GM19238 (cell line): ENCODE measurements around the gene YRDC.

Experiments
- DNase-seq: peaks from one replicate; pipeline ENCODE4 v3.0.0; 2011; ENCODE audit warnings: low spot score; ENCODE audit not compliant: insufficient read length

YRDC gene

DNA sequence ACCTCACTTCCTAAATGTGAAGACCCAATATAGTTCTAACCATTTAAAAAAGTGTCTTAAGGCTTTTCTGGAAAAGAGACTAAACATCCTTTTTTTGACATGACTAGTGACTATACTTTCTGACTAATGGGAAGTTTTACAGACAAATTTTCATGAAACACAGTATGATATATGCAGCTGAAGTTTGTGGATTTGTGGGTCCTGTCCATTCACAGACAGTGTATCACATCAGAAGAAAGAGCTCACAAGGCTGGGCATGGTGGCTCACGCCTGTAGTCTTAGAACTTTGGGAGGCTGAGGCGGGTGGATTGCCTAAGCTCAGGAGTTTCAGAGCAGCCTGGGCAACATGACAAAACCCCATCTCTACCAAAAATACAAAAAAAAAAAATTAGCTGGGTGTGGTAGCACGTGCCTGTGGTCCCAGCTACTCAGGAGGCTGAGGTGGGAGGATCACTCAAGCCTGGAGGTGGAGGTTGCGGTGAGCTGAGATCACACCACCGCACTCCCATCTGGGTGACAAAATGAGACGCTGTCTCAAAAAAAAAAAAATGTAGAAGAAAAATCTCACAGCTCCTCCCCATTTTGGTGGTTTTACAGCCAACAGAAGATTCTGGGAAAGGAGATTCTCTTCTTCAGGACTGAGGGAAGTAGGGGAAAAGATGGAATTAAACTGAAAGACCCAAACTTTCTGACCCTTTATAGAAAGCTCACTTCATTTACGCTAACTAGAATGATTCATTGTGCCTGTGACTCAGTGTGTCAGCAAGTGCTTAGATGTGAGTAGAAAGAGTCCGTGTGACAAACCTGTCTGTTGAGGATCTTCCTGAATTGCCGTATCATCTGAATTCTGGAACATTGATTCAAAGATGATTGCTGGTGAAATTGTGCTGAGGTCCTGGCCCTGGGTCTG is 15.2 kb upstream of the YRDC start:
- DNase-seq = no peak

DNA sequence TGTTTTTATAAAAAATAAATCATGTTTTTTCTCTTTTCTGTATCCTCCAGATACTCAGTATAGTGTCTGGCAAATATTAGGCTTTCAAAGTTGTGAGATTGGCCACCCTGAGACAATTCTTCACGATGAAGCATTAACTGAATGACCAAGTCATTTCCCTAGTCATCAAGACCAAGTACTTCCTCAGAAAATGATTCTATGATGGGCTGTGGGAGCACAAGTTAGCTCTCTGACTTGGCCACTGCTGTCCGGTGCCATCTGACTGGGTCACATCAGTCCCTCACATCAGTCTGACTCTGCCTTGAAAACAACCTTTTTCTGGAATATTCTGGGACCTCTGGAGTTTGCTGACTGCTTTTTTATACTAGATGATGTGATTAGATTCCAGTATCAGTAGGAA is 13.5 kb upstream of the YRDC start:
- DNase-seq = no peak

DNA sequence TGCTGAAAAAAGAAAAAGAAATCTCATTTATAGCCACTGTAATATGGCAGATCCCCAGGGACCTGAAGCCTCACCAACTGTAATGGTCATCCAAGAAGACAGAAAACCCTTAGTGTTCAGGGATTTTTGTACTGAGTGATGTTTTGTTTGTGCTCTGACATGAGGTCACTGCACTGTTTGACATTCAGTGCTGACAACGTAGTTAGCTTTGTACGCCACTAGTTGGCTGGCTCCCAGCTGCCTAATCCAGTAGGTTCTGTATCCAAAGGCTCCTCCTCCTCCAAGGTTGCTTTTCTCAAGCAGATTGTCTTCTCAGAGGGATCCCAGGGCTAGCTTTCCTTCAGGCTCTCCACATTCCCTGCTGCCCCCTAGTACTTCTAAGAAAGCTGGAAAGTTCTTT is 9.5 kb upstream of the YRDC start:
- DNase-seq = no peak

DNA sequence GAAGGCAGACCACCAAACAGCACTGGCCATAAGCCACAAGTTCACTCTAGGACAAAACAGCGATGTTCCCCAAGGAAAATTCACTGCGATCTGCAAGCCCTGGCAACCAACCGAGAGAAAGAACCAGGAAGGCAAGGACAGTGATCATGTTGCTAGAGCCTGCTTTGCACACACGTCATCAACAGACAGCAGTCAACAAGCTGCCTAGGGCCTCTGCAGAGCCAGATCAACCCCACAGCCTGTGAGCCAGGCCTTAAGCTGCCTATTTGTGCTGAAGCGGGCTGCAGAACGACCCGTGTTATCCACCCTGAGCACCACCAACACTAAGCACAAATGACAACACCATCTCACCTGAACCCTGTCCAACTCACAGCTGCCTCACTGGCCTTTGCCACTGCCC is 6.2 kb upstream of the YRDC start:
- no peak for DNase-seq

DNA sequence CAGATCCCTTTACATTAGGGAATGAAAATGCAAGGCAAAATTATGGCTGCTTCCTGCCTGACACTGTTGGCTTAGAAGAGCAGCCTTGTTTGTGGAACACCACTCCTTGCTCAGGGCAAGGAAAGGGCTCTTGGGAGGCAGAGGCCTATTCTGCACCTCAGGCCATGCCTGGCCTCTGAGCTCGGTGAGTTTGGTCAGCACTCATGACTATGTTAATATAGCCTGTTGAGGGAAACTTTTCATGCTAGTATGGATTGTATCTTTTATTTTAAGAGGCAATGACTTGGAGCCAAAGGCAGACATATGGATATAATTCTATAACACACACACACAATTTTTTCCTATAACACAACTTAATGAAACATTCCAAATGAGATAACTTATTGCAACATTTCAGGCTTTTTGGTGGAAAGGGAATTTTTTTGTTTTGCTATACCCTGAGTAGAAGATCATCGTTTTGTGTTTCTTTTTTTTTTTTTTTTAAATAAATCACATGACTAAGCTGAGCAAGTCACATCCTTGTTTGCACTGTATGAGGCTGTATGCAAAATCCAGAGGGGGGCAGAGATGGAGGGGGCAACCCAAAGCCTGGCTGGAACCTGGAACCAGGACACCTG is 5.6 kb upstream of the YRDC start:
- DNase-seq = no peak

DNA sequence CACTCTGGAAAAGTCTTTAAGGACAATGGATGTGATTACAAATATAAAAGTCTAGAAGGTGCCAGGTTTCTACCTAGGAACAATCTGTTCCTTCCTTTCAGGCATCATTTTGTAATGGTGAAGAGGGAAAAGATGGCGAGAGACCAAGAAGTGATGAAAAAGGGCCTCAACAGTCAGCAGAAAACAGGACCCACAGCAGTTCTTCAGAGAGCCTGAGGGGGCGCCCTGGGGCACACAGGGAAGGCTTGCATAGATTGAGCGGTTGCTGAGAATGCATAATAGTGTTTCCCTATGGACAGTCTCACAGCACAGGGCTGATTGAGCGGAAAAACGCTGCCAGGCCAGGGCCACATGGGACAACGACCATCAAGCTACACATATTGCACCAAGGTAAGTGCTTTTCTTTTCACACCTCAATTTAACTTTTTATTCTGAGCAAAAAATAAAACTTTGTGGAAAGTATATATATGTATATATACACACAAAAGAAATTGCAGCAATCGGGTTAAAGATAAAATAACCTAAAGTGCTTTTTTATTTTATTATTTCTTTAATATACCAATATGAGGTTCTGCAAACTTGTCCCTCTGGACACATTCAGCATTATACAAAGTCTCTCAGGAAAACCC is 3.1 kb upstream of the YRDC start:
- peak; percentile 51 for DNase-seq

DNA sequence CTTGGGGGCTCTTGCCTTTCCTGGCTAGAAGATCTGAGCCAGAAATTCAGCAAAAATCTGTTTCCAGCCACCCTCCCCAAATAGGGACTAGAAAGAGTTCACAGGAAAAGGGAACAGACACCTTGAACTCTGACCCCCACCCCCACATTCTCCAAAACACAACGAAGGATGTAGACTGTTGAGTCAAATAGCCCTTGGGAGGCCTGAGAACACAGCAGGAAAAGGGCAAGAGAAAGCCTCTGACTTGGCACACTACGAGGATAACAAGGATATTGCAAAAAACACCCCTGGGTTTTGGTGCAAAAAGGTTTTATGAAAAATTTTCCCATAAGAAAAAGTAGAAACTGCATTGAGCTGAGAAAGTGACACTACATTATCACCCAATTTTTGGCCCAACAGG is 1.9 kb upstream of the YRDC start:
- no peak for DNase-seq

DNA sequence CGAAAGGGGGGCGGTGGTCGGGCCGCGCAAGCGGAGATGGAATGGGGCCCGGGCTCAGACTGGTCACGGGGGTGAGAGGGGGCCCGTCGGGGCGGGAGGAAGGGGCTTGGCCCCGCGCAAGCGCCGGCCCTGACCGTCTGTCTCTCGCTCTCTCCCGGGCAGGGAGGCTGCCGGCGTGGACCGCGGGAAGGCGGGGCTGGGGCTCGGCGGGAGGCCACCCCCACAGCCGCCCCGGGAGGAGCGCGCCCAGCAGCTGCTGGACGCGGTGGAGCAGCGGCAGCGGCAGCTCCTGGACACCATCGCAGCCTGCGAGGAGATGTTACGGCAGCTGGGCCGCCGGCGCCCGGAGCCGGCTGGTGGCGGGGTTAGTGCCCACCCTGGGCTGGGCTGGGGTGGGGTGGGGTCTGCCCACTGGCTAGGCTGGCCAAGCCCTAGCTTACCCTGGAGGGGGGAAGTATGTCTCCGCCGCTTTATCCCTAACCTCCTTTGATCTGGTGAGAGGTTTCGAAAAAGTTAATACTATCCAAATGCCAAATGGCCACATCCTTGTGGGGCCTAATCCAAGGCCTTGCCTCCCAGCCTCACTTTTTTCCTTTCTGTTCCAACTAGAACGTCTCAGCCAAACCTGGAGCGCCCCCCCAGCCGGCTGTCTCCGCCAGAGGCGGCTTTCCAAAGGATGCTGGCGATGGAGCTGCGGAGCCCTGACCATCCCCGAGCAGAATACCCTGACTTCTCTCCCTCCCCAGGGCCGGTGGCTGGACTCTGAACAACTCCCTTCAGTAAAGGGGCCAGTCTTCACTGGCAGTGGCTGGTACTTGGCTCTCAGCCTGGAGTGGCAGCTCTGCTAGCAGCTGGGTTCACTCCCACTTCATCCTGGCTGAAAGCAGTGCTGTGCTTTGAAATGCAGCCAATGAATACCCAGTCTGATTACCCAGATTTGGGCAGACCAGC is 636 bp upstream of the YRDC start:
- DNase-seq = peak; percentile 65

DNA sequence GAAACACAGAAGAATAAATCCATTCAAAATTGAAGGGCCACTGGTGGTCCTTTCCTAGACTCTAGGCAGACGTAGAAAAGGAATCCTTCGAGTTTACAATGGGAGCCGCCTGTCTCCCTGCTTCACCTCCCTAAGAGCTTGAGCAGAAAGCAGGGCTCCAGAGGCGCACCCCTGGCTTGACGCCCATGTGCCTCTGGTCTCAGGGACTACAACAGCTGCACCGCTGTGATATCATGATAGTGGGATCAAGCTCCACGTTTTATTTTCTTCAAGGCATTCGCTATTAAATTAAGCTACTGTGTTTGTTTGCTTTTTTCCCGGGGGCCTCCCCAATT is 821 bp downstream of the YRDC start:
- DNase-seq = no peak

DNA sequence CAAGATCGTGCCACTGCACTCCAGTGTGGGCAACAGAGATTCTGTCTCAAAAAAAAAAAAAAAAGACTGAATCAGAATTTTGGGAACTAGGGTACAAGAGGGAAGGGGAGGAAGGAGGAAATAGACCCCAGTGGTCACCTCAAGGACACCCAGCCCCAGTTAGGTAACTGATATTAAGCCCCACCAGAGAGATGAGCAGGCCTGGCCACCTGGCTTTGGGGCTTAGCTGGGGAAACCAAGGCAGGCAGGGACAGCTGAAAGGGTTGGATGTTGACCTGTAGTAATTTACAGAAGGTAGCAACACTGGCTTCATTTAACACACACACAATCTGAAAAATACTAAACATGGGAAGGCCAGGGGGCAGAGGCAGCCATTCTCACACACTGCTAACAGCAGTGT is 5.6 kb downstream of the YRDC start:
- DNase-seq = no peak

DNA sequence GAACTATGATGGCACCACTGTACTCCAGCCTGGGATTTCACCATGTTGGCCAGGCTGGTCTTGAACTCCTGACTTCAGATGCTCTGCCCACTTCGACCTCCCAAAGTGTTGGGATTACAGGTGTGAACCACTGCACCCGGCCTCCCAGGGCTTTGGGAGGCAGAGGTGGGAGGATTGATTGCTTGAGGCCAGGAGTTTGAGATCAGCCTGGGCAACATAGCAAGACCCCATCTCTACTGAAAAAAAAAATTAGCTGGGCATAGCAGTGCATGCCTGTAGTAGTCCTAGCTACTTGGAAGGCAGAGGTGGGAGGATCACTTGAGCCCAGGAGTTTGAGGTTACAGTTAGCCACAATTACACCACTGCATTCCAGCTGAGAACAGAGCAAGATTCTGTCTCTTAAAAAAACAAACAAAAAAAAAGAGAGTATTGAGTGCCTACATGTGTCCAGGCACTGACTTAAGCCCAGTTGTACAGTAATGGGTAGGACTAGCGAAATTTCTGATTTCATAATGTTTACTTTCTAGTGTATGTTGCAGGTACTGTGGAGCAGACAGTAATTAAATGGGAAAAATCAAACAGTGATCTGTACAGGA is 10.2 kb downstream of the YRDC start:
- no peak for DNase-seq

DNA sequence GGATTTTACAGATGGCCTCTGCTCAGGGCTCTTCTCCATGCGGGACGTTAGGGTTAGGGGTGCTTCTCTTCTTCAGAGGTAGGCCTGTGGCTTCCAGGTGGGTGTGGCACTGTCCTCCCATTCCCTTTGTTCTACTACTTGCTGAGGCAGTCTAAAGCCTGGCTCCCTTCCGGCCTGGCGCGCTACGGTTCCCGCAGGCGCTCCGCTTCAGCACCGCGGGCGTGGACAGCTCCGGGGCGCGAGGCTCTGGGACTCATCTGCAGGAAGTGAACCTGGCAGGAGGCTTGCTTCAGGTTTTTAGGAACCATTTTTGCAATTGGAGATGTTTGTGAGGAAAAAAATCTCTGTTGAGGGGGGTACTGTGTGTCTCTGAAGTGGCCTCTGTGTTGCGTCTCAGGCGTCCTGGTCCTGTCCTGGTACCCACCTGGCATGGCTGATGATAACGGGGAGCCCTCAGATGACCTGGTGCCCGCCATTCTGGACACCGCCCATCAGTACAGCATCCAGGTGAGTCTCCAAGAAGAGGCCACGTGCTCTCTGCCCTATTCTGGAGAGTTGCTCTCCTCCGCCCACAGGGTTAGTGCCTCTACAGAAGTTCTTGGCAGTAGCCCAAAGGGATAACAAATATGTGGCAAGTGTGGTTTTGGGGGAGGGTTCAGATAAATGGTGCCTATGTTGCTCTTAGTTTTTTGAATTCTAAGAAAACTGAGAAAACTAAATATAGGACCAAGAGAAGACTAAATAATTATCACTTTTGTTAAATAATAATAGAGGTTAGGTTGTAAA is 12.5 kb downstream of the YRDC start:
- peak; percentile 38 for DNase-seq

DNA sequence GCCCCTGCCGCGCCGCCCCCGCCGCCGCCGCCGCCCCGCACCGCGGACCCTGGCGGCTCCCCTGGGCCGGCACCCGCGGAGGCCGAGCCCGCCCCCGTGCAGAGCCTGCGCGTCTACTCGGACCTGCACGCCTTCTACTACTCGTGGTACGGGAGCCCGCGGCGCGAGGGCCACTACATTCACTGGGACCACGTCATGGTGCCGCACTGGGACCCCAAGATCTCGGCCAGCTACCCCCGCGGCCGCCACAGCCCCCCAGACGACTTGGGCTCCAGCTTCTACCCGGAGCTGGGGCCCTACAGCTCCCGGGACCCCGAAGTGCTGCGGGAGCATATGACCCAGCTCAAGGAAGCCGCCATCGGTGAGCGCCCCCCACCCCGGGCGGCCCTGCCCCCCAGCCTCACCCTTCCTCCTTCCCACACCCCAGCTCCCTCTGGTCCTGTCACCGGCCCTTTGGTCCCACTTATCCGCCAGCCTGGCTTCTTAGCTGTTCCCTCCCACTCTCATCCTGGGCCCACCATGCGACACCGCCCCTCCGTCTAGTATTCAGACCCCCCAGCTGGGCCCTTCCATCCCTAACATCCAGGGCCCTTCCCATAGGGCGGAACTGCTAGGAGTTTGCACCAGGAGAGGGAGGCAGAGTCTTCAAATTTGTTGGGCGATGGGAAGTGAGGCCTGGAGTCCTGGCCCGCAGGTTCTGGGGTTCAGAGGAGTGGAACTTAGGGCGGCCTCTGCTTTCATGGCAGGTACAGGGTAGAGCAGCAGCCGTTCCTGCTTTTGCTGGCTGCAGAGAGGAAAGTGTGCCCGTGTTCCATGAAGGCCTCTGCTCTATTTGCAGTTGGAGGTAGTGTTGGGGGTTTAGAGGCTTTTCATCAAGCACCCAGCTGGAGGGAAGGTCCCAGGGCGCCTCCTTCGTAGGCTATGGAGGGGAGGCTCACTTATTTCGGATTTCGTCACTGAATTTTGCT is 13.4 kb downstream of the YRDC start:
- DNase-seq = no peak

DNA sequence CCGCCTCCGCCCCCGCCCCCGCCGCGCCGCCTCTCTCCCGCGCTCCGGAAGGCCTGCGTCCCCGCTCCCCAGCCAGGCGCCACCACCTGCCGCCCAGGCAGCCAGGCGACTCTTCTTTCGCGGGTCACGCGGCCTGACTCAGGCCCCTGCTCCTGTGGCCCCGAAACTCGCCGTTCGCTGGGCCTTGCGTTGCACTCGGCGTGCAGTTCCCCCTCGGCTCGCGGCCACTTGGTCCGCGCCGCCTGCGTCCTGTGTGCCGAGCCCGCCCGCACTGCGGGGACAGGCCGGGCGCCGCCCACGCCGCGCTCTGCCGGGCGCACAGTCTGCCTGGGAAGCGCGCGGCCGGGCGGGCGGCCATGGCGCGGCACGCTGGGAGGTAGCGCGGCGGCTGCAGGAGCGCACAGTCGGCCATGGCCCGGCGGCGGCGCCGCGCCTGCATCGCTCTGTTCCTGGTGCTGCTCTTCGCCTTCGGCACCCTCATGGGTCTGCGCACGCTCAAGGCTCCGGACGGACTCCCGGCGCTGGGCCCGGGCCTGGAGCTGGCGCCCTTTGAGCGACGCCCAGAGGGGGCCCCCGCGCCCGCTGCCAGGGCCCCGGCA is 14.1 kb downstream of the YRDC start, which contains the start of gene MANEAL:
MANEAL (plus strand) TSS at position 75 of the 599 bp plus-strand sequence; CDS start at position 411, 336 bp downstream.
- DNase-seq = peak; percentile 73

DNA sequence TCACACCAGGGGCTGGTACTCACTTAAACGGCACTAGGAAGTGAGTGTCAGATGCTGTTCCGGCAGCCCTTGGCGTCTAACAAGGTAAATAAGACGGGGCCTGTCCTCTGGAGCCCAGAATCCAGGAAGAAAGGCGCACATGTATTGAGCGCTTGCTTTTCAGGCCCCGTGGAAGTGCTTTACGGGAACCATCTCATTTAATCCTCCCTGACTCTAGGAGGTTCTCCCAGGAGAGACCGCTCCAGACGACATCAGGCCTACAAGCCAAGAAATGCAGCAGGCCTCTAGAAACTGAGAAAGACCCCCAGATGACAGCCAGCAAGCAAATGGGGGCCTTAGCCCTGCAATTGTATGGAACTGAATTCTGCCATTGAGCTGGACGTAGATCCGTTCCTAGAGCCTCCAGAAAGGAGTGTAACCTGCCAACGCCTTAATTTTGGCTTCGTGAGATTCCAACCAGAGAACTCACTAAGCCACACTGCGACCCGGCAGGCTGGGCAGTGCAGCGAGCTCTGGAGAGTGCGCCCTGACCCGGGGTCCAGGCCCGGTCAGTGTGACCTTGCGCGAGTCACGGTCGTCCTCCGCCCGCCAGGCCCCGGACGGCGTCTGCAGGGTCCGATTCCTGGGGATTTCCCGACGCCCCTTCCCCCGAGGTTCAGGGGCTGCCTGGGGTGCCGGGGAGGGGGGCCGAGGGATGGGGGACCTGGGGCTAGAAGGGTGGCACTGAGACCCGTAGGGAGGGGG is 14.9 kb downstream of the YRDC start:
- no peak for DNase-seq

DNA sequence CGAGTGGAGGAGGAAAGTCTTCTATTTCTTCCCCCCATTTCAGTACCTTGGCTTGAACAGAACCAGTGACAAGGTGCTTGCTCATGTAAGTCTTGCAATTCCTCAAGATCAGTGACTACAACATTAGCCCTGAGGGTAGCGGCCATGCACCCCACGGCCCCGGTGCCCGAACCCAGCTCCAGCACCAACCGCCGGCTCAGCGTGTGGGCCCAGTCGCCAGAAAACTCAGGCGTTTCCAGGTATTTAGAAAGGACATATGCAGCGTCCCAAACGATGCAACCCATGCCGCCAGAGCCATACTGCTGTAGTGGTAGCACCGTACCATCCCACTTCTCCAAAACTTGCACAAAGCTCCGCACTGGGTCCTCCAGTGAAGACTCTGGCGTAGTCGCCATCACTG is 25.5 kb downstream of the YRDC start:
- DNase-seq = no peak

DNA sequence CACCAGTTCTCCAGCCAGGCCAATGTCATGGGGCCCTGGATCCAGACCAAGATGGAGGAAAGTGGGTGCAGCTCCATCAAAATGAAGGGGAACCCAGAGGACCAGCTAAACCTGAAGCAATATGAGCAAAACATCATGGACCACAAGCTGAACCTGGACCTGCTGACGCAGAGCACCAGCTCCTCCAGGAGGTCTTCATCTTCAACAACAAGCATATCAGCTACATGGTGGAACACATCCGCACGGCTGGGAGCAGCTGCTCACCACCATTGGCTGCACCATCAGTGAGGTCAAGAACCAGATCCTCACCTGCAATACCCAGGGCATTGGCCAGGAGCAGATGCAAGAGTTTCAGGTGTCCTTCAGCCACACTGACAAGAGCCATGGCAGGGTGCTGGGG is 29.4 kb downstream of the YRDC start:
- no peak for DNase-seq

DNA sequence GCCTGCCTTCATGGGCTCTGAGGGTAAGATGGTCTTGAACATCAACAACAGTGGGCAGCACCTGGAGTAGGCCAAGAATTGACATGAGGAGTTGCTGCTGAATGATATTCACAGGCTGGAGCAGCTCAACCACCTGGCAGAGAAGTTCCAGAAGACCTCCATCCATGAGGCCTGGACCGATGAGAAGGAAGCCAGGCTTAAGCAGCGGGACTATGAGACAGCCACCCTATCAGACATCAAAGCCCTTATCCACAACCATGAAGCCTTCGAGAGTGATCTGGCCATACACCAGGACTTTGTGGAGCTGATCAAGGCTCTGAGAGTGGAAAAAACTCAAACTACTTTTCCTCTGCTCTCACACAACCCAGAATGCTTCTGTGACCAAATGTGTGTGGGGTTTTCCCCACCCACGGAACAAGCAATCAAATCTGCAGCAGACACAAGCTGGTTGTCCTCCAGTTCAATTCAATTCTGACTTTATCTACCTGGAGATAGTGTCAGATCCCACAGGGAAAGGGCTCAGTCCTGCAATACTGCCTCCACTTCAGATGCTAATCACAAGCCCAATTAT is 31.0 kb downstream of the YRDC start:
- no peak for DNase-seq
